Activated naive CD8-positive, alpha-beta T cell treated with anti-CD3 and anti-CD28 coated beads for 36 hours (primary cell): ENCODE measurements around the gene FHIT. TPM values are rescaled to one million over a fixed set of nuclear protein-coding genes. Genes with fewer than 3 reads are reported as not detected.
"Not testable (repeated sequence)": the region's sequence is repeated elsewhere in the genome, so short reads cannot be mapped to it uniquely, and the experiment has no call there.

Source experiments
- DNase-seq: peaks from one replicate; pipeline ENCODE4 v3.0.0; 2021
- H3K27ac Mint-ChIP-seq: one replicate; pipeline ENCODE4 v1.8.0; 2022; ENCODE audit warnings: mild to moderate bottlenecking, moderate library complexity, mixed read lengths
- H3K27me3 Mint-ChIP-seq: one replicate; pipeline ENCODE4 v1.8.0; 2022; ENCODE audit warnings: mild to moderate bottlenecking, mixed read lengths
- H3K36me3 Mint-ChIP-seq: one replicate; pipeline ENCODE4 v1.8.0; 2021; ENCODE audit warnings: mild to moderate bottlenecking, mixed read lengths
- H3K4me1 Mint-ChIP-seq: one replicate; pipeline ENCODE4 v1.8.0; 2021; ENCODE audit warnings: mixed read lengths
- H3K4me3 Mint-ChIP-seq: one replicate; pipeline ENCODE4 v1.8.0; 2022; ENCODE audit warnings: mild to moderate bottlenecking, moderate library complexity, mixed read lengths
- H3K9me3 Mint-ChIP-seq: one replicate; pipeline ENCODE4 v1.8.0; 2022; ENCODE audit warnings: mixed read lengths
- total RNA-seq, 2 experiments: library from RNA; stranded (reverse); gene quantifications; one replicate each; pipeline ENCODE4 v1.2.3, GENCODE V29; 2021

Gene FHIT
- total RNA-seq, 2 experiments from 2014 or later = 8.6 to 9.0 TPM

DNA sequence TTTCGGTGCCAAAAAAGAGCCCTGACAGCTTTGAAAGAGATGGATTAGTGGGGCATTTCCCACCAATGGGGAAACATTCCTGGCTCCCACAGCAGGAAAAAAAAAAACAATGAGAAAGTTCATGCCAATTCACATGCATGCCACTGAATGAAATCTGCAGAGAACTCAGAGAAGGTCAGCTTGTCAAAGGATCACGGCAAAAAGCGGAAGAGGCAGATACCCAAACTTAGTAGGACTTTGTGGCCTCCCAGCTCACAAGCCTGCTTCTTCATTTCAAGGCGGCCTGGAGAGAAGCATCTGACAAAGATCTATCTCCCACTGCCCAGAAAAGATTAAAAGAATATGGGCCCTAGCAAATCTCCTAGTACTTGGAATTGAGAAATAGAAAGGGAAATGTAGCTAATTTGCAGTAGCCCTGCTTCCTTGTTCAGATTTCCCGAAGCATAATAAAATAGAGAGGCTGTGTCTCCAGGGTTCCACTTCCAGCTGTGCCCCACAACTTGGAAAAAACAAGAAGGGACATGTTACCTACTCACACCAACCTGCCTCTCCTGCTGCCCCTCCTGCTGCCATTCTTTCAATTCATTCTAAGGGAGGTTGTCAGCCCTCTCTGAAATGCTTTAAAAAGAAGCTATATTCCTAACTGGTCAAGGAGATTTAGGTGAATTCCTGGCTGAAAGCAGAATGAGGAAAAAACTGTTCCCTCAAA lies 170.4 kb downstream of the FHIT start:
- Mint-ChIP-seq H3K27me3 (no peaks in the 10 kb centered on the region), H3K9me3 (peaks cover 2% of the 10 kb centered on the region), H3K27ac (no peak overlapping the region), H3K36me3 (no peaks in the 10 kb centered on the region), H3K4me1 (no peaks in the 10 kb centered on the region), H3K4me3 (no peak overlapping the region)
- no peak for DNase-seq

GRCh38 chr3:61078048-61078752 lies 173.1 kb downstream of the FHIT start:
- DNase-seq = no peak
- H3K27me3 Mint-ChIP-seq = no peaks in the 10 kb centered on the region
- no peak overlapping the region for H3K27ac Mint-ChIP-seq
- H3K4me1 Mint-ChIP-seq = no peaks in the 10 kb centered on the region
- H3K36me3 Mint-ChIP-seq = no peaks in the 10 kb centered on the region
- no peaks in the 10 kb centered on the region for H3K9me3 Mint-ChIP-seq
- H3K4me3 Mint-ChIP-seq = no peak overlapping the region

DNA sequence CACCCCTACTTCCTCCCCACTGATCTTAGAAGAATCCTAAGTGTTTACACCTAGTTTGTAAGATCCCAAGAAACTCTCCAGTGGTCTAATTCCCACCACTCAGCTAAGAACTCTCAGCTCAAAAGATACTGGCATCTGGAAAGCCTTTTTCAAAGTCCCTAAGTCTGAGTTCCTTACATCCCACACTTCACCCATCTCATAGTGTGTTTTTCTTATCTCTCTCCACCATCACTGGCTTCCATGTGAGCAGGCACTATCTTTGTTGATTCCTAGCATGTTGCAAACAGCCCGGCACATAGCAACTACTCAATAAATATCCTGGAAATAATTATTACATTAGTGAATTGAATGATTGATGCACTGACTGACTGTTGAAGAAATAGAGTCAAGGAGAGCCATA lies 173.7 kb downstream of the FHIT start:
- Mint-ChIP-seq H3K27ac (no peak overlapping the region), H3K4me1 (no peaks in the 10 kb centered on the region)

DNA sequence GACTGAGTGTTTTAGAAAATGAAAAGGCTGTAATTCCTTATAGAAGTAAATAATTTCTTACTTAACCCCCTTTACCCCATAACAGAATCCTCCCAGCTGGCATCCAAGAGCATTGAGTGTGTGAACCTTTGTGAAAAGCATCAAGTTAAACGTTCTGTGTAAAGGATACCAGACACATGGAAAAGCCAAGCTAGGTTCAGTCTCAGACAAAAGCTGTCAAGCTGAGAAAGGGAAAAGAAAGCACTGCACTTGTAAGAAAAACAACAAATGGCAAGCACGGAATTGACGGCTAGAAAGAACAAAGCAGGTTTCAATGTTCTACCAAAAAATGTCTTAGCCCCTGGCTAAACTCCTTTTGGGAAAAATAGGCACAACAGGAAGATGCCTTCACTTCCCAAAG lies 176.5 kb downstream of the FHIT start:
- no peaks in the 10 kb centered on the region for H3K36me3 Mint-ChIP-seq
- no peak overlapping the region for H3K27ac Mint-ChIP-seq
- no peaks in the 10 kb centered on the region for H3K4me1 Mint-ChIP-seq
- no peaks in the 10 kb centered on the region for H3K9me3 Mint-ChIP-seq
- H3K27me3 Mint-ChIP-seq = no peaks in the 10 kb centered on the region
- no peak overlapping the region for H3K4me3 Mint-ChIP-seq
- no peak for DNase-seq

More for the DNA sequence above, 173.7 kb downstream of the FHIT start:
- no peaks in the 10 kb centered on the region for H3K27me3 Mint-ChIP-seq
- H3K4me3 Mint-ChIP-seq = no peak overlapping the region
- H3K36me3 Mint-ChIP-seq = no peaks in the 10 kb centered on the region
- no peaks in the 10 kb centered on the region for H3K9me3 Mint-ChIP-seq
- DNase-seq = no peak

GRCh38 chr3:61073566-61074165 lies 177.6 kb downstream of the FHIT start:
- Mint-ChIP-seq H3K4me3 (no peak overlapping the region), H3K36me3 (no peaks in the 10 kb centered on the region), H3K27me3 (no peaks in the 10 kb centered on the region)

DNA sequence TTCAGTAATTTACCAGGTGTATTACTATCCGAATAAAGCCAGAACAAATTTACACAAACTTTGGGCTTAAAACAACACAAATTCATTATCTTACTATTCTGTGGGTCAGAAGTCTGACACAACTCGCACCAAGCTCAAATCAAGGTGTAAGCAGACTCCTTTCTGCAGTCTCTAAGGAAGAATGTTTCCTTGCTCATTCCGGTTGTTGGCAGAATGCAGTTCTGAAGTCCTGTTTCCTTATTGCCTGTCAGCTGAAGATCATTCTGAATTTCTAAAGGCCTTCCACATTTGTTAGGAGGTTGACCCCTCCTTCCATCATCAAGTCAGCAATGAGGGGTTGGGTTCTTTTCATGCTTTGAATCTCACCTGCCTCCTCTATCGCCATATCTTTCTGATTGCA lies 183.2 kb downstream of the FHIT start:
- H3K27me3 Mint-ChIP-seq = no peaks in the 10 kb centered on the region
- no peak for DNase-seq
- H3K36me3 Mint-ChIP-seq = no peaks in the 10 kb centered on the region
- no peaks in the 10 kb centered on the region for H3K4me1 Mint-ChIP-seq
- H3K4me3 Mint-ChIP-seq = no peak overlapping the region
- no peak overlapping the region for H3K27ac Mint-ChIP-seq
- H3K9me3 Mint-ChIP-seq = no peaks in the 10 kb centered on the region

More at GRCh38 chr3:61073566-61074165, 177.6 kb downstream of the FHIT start:
- DNase-seq = no peak
- Mint-ChIP-seq H3K9me3 (no peaks in the 10 kb centered on the region), H3K27ac (no peak overlapping the region), H3K4me1 (no peaks in the 10 kb centered on the region)

DNA sequence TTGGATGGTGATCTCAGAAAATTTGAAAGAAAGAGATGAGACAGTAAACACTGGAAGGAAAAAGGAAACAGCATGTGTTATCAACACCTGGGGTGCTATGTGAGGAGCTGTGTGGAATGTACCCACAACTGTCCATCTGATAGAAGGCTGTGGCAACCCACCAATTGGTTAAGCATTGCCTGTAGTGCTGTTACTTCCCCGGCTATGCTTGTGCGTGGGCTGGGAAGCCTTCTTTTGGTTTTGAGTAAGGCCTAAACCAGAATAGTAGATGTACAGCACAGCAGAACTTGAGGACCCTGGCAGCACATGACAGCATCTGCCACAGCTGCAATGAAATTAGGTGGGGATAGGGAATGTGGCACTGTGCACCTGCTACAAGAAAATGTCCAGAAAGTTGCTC lies 184.5 kb downstream of the FHIT start:
- Mint-ChIP-seq H3K27ac (no peak overlapping the region), H3K9me3 (no peaks in the 10 kb centered on the region), H3K36me3 (no peaks in the 10 kb centered on the region), H3K4me3 (no peak overlapping the region), H3K27me3 (no peaks in the 10 kb centered on the region), H3K4me1 (no peaks in the 10 kb centered on the region)
- no peak for DNase-seq

GRCh38 chr3:61066222-61066621 lies 185.0 kb downstream of the FHIT start:
- H3K36me3 Mint-ChIP-seq, H3K4me1 Mint-ChIP-seq, H3K27me3 Mint-ChIP-seq, DNase-seq, H3K9me3 Mint-ChIP-seq, H3K27ac Mint-ChIP-seq, H3K4me3 Mint-ChIP-seq: not testable (repeated sequence)

GRCh38 chr3:61065451-61066011 lies 185.7 kb downstream of the FHIT start:
- DNase-seq = no peak
- Mint-ChIP-seq H3K4me1 (no peaks in the 10 kb centered on the region), H3K27ac (no peak overlapping the region), H3K27me3 (no peaks in the 10 kb centered on the region), H3K9me3 (no peaks in the 10 kb centered on the region), H3K36me3 (no peaks in the 10 kb centered on the region), H3K4me3 (no peak overlapping the region)

- Mint-ChIP-seq H3K9me3 (no peaks in the 10 kb centered on the region), H3K27me3 (no peaks in the 10 kb centered on the region), H3K4me1 (no peaks in the 10 kb centered on the region), H3K4me3 (no peak overlapping the region), H3K27ac (no peak overlapping the region), H3K36me3 (no peaks in the 10 kb centered on the region)
- no peak for DNase-seq
Measured at GRCh38 chr3:61061092-61061723, 190.0 kb downstream of the FHIT start.

DNA sequence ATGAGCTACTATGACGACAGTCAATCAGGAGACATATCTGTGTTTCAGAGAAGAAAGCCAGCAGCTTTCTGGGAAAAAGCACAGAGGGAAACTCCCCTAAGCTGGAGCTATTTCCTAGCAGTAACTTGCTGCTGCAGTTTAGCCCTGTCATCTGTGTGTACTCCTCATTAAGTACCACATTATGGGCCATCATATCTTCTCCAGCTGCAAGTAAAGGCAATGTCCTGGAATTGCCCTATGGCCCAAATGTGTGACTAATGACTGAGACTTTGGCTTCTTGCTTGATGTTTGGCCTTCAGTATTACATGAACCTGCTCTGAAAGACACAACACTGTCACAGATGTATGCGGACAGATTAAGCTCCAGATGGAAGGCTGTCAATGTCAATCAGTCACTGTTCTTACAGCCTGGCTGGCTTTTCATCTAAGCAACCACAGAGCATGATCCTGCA lies 190.8 kb downstream of the FHIT start:
- H3K9me3 Mint-ChIP-seq = no peaks in the 10 kb centered on the region
- H3K4me1 Mint-ChIP-seq = no peaks in the 10 kb centered on the region
- H3K27me3 Mint-ChIP-seq = no peaks in the 10 kb centered on the region
- H3K36me3 Mint-ChIP-seq = no peaks in the 10 kb centered on the region
- no peak for DNase-seq
- no peak overlapping the region for H3K27ac Mint-ChIP-seq
- no peak overlapping the region for H3K4me3 Mint-ChIP-seq

DNA sequence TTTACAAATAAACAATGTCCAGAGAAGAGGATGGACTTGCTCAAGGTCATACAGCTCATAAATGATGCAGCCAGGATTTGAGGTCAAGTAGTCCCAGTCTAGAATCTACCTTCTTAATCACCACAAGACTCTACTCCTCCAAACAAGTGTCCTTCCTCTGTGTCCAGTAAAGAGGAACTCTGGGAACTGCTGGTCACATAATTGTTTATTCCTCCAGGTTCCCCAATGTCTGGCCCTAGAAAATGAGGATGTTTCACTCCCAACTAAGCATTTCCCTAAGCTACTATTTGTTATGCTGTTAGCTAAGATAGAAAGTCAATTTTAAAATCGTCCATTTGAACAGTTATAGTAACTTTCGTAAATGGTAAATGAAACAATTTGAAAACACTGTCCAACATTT lies 192.4 kb downstream of the FHIT start:
- Mint-ChIP-seq H3K4me1 (no peaks in the 10 kb centered on the region), H3K4me3 (no peak overlapping the region), H3K9me3 (no peaks in the 10 kb centered on the region), H3K36me3 (no peaks in the 10 kb centered on the region), H3K27ac (no peak overlapping the region), H3K27me3 (no peaks in the 10 kb centered on the region)
- DNase-seq = no peak

GRCh38 chr3:61057464-61057863 lies 193.8 kb downstream of the FHIT start:
- no peak for DNase-seq
- Mint-ChIP-seq H3K9me3 (no peaks in the 10 kb centered on the region), H3K4me3 (no peak overlapping the region), H3K27me3 (no peaks in the 10 kb centered on the region), H3K27ac (no peak overlapping the region), H3K36me3 (no peaks in the 10 kb centered on the region), H3K4me1 (no peaks in the 10 kb centered on the region)

GRCh38 chr3:61055447-61055846 lies 195.8 kb downstream of the FHIT start:
- DNase-seq = no peak
- H3K4me1 Mint-ChIP-seq = no peaks in the 10 kb centered on the region
- no peak overlapping the region for H3K27ac Mint-ChIP-seq
- peaks cover 6% of the 10 kb centered on the region for H3K36me3 Mint-ChIP-seq
- H3K27me3 Mint-ChIP-seq = no peaks in the 10 kb centered on the region
- H3K9me3 Mint-ChIP-seq = no peaks in the 10 kb centered on the region
- no peak overlapping the region for H3K4me3 Mint-ChIP-seq
